Measurements from ENCODE around the gene ZNF708. TPM values are rescaled to one million over a fixed set of nuclear protein-coding genes. Genes with fewer than 3 reads are reported as not detected.

Gene ZNF708
- total and polyA plus RNA-seq, 11 donors, result 3.1 to 8.7 (median 4.0) TPM

- H3K4me1 ChIP-seq, result peaks cover 0 to 36% (median 22%) of the 10 kb centered on the region in 12 donors
- ATAC-seq (no peak), DNase-seq (no peak)
- peaks cover 0 to 19% (median 3%) of the 10 kb centered on the region in 12 donors for H3K9me3 ChIP-seq
- intact Hi-C loops (cut with DNase I), result no loop called here
- WGBS, 4 donors, result 47 to 82% (median 68%) methylated on average over 2 of the region's 2 CpGs
- no peaks in the 10 kb centered on the region for H3K27me3 ChIP-seq
- H3K4me3 ChIP-seq, result no peak overlapping the region
- TF ChIP-seq CTCF (IDR thresholded peaks at IDR 0.05) (no peak), POLR2A (IDR thresholded peaks at IDR 0.05) (no peak)
- H3K27ac ChIP-seq, result peak overlapping the region in 8 of 12 donors; percentile 18 to 77 (median 55)
- H3K36me3 ChIP-seq, result peaks cover 0 to 28% (median 8%) of the 10 kb centered on the region in 9 donors
Observed at GRCh38 chr19:21323000-21323399, 6.2 kb downstream of the ZNF708 start.

GRCh38 chr19:21322528-21322927 lies 6.7 kb downstream of the ZNF708 start:
- H3K36me3 ChIP-seq, result peaks cover 0 to 28% (median 8%) of the 10 kb centered on the region in 9 donors
- peaks cover 0 to 36% (median 21%) of the 10 kb centered on the region in 12 donors for H3K4me1 ChIP-seq
- WGBS, 4 donors, result 70 to 76% (median 72%) methylated on average over 8 of the region's 8 CpGs
- ATAC-seq (peak; percentile 70 to 94 (median 92)), DNase-seq (peak in 4 of 5 donors; percentile 30 to 43 (median 36))
- intact Hi-C loops (cut with DNase I), result no loop called here
- TF ChIP-seq CTCF (IDR thresholded peaks at IDR 0.05) (no peak), POLR2A (IDR thresholded peaks at IDR 0.05) (no peak)
- no peaks in the 10 kb centered on the region for H3K27me3 ChIP-seq
- no peak overlapping the region for H3K4me3 ChIP-seq
- peak overlapping the region; percentile 14 to 77 (median 54) for H3K27ac ChIP-seq
- peaks cover 0 to 19% (median 3%) of the 10 kb centered on the region in 12 donors for H3K9me3 ChIP-seq

DNA sequence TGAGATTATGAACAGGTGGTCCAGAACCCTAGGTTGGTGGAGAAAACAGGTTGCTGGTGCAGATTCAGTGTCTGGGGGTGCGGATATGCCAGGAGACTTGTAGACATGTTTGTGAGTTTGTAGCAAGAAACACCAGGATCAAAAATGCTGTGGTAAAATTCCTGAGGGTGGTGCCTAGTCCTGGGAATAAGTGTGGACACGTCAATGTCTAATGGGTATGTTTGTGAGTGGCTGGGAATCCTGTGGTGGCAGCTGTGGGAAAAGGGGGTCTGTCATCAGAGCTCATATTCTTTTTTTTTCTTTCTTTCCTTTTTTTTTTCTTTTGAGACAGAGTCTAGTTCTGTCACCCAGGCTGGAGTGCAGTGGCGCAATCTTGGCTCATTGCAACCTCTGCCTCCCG lies 7.2 kb downstream of the ZNF708 start:
- peaks cover 0 to 38% (median 19%) of the 10 kb centered on the region in 12 donors for H3K4me1 ChIP-seq
- DNase-seq (no peak), ATAC-seq (peak in 1 of 4 donors; percentile 54)
- peaks cover 0 to 26% (median 8%) of the 10 kb centered on the region in 9 donors for H3K36me3 ChIP-seq
- peaks cover 0 to 19% (median 3%) of the 10 kb centered on the region in 12 donors for H3K9me3 ChIP-seq
- WGBS, 4 donors, result 72 to 82% (median 74%) methylated on average over 4 of the region's 4 CpGs
- intact Hi-C loops (cut with DNase I), result no loop called here
- peak overlapping the region; percentile 14 to 77 (median 54) for H3K27ac ChIP-seq
- H3K4me3 ChIP-seq, result no peak overlapping the region
- no peak for TF ChIP-seq CTCF (IDR thresholded peaks at IDR 0.05)
- no peak for TF ChIP-seq POLR2A (IDR thresholded peaks at IDR 0.05)
- H3K27me3 ChIP-seq, result no peaks in the 10 kb centered on the region

- ATAC-seq (no peak), DNase-seq (no peak)
- Histone ChIP-seq H3K36me3 (peaks cover 0 to 18% (median 2%) of the 10 kb centered on the region in 9 donors), H3K27me3 (no peaks in the 10 kb centered on the region), H3K4me3 (no peak overlapping the region), H3K27ac (peak overlapping the region in 1 of 12 donors; percentile 77), H3K4me1 (peaks cover 0 to 38% (median 18%) of the 10 kb centered on the region in 12 donors), H3K9me3 (peaks cover 0 to 16% (median 2%) of the 10 kb centered on the region in 12 donors)
- intact Hi-C loops (cut with DNase I), result no loop called here
- TF ChIP-seq POLR2A (IDR thresholded peaks at IDR 0.05) (no peak), CTCF (IDR thresholded peaks at IDR 0.05) (no peak)
- 85 to 91% (median 90%) methylated on average over 4 of the region's 4 CpGs for WGBS, 4 donors
Observed at GRCh38 chr19:21321134-21321533, 8.1 kb downstream of the ZNF708 start.

Data from heart left ventricle (tissue), 16 donors.